ENCODE results near the gene PARD6B.
"Not testable (repeated sequence)": the region's sequence is repeated elsewhere in the genome, so short reads cannot be mapped to it uniquely, and the experiment has no call there.

DNA sequence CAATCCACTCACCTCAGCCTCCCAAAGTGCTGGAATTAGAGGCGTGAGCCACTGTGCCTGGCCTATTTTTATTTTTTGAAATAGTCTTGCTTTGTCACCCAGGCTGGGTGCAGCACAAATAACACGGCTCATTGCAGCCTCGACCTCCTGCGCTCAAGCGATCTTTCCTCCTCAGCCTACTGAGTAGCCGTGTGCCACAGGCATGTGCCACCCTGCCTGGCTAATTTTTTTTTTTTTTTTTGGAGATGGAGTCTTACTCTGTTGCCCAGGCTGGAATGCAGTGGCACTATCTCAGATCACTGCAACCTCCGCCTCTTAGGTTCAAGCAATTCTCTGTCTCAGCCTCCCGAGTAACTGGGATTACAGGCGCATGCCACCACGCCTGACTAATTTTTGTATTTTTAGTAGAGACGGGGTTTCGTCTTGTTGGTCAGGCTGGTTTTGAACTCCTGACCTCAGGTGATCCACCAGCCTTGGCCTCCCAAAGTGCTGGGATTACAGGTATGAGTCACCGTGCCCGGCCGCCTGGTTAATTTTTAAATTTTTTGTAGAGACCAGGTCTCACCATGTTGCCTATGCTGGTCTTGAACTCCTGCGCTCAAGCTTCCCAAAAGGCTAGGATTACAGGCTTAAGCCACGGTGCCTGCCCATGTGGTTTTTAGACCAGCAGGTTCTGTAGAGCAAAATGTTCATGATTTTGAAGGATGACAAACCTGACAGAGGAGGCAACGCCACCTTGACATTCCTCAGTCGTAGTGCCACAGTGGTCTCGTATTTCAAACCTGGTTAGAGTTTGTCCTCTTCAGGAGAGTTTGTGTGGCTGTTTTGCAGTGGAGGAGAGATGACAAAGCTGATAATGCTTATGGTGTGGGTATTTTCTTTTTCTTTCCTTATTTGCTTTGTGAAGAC lies 32.4 kb downstream of the PARD6B start:
- TF ChIP-seq, protein P1, sequence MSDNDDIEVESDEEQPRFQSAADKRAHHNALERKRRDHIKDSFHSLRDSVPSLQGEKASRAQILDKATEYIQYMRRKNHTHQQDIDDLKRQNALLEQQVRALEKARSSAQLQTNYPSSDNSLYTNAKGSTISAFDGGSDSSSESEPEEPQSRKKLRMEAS (CRISPR knock-in tag; IDR thresholded peaks at IDR 0.05) = not testable (repeated sequence)
- TF ChIP-seq FOXJ3 (CRISPR knock-in tag; IDR thresholded peaks at IDR 0.05; ENCODE audit: borderline replicate concordance); TEAD1 (CRISPR knock-in tag; IDR thresholded peaks at IDR 0.05); ZNF263 (CRISPR knock-in tag; IDR thresholded peaks at IDR 0.05; ENCODE audit: low read depth): not testable (repeated sequence)
- TF ChIP-seq, protein P2, sequence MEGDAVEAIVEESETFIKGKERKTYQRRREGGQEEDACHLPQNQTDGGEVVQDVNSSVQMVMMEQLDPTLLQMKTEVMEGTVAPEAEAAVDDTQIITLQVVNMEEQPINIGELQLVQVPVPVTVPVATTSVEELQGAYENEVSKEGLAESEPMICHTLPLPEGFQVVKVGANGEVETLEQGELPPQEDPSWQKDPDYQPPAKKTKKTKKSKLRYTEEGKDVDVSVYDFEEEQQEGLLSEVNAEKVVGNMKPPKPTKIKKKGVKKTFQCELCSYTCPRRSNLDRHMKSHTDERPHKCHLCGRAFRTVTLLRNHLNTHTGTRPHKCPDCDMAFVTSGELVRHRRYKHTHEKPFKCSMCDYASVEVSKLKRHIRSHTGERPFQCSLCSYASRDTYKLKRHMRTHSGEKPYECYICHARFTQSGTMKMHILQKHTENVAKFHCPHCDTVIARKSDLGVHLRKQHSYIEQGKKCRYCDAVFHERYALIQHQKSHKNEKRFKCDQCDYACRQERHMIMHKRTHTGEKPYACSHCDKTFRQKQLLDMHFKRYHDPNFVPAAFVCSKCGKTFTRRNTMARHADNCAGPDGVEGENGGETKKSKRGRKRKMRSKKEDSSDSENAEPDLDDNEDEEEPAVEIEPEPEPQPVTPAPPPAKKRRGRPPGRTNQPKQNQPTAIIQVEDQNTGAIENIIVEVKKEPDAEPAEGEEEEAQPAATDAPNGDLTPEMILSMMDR (IDR thresholded peaks at IDR 0.05) = not testable (repeated sequence)
- TF ChIP-seq, protein P3, sequence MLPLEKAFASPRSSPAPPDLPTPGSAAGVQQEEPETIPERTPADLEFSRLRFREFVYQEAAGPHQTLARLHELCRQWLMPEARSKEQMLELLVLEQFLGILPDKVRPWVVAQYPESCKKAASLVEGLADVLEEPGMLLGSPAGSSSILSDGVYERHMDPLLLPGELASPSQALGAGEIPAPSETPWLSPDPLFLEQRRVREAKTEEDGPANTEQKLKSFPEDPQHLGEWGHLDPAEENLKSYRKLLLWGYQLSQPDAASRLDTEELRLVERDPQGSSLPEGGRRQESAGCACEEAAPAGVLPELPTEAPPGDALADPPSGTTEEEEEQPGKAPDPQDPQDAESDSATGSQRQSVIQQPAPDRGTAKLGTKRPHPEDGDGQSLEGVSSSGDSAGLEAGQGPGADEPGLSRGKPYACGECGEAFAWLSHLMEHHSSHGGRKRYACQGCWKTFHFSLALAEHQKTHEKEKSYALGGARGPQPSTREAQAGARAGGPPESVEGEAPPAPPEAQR (CRISPR knock-in tag; IDR thresholded peaks at IDR 0.05) = not testable (repeated sequence)
